IMR-90 (cell line): ENCODE data around the gene OST4. TPM values are rescaled to one million over a fixed set of nuclear protein-coding genes. Genes with fewer than 3 reads are reported as not detected.

Experiments used
- ATAC-seq: fragments of 200-7000 bp; cut with Tn5 transposase; 2 replicates; pipeline ENCODE4 v1.9.1; 2020; ENCODE audit warnings: low read depth, mild to moderate bottlenecking, moderate library complexity
- BruUV-seq: library from RNA; stranded (reverse); fragments of 400-500 nt; replicated peaks from 2 replicates; lab custom pipeline; 2021; lab: Mats Ljungman, UMichigan
- CTCF ChIA-PET: fragments of 300-600 bp; formaldehyde crosslinking; extraction: SDS; loops from one replicate; lab custom pipeline; 2021; ENCODE audit warnings: antibody characterized with exemption; lab: Yijun Ruan, JAX
- POLR2A ChIA-PET: fragments of 300-600 bp; sonication (Branson Sonifier 250); formaldehyde crosslinking; loops from one replicate; lab custom pipeline; 2022; ENCODE audit warnings: antibody characterized with exemption; ENCODE audit not compliant: unreplicated experiment; lab: Charles Lee
- DNase-seq: peaks from one replicate; pipeline ENCODE4 v3.0.0; 2013
- H2AFZ ChIP-seq: replicated peaks from 2 replicates; pipeline ENCODE3; 2013; ENCODE audit warnings: low read length, mild to moderate bottlenecking; ENCODE audit not compliant: poor library complexity
- H2AK5ac ChIP-seq: 2 replicates; pipeline ENCODE4 v1.6.1; 2013; ENCODE audit warnings: low read depth, low read length, inconsistent platforms
- H2AK9ac ChIP-seq: replicated peaks from 2 replicates; pipeline ENCODE3; 2013; ENCODE audit warnings: mild to moderate bottlenecking, low read depth, low read length, moderate library complexity; ENCODE audit not compliant: poor library complexity
- H2BK120ac ChIP-seq: 2 replicates; pipeline ENCODE4 v1.6.1; 2013; ENCODE audit warnings: low read depth, low read length, inconsistent platforms
- H2BK15ac ChIP-seq: 3 replicates; pipeline ENCODE4 v1.6.1; 2013; ENCODE audit warnings: low read depth, low read length, inconsistent platforms
- H2BK20ac ChIP-seq: 2 replicates; pipeline ENCODE4 v1.6.1; 2013; ENCODE audit warnings: low read depth, mild to moderate bottlenecking, inconsistent platforms, low read length, moderate library complexity
- H2BK5ac ChIP-seq: 2 replicates; pipeline ENCODE4 v1.6.1; 2013; ENCODE audit warnings: mild to moderate bottlenecking, low read depth, low read length, inconsistent platforms; ENCODE audit not compliant: poor library complexity, severe bottlenecking
- H3K14ac ChIP-seq: replicated peaks from 2 replicates; pipeline ENCODE4 v1.6.1; 2013; ENCODE audit warnings: low read depth, low read length, inconsistent platforms
- H3K18ac ChIP-seq: 2 replicates; pipeline ENCODE4 v1.6.1; 2013; ENCODE audit warnings: low read depth, low read length, control low read depth
- H3K23ac ChIP-seq: 2 replicates; pipeline ENCODE4 v1.6.1; 2013; ENCODE audit warnings: low read depth, low read length, inconsistent platforms
- H3K27ac ChIP-seq: 2 replicates; pipeline ENCODE4 v1.5.1; 2013; ENCODE audit warnings: mild to moderate bottlenecking, control low read depth, low read length; ENCODE audit not compliant: insufficient read depth
- H3K27me3 ChIP-seq: 2 replicates; pipeline ENCODE4 v1.6.1; 2013; ENCODE audit warnings: low read length; ENCODE audit not compliant: control insufficient read depth, insufficient read depth
- H3K36me3 ChIP-seq: 2 replicates; pipeline ENCODE4 v1.6.1; 2013; ENCODE audit warnings: low read length, mixed read lengths; ENCODE audit not compliant: control insufficient read depth, insufficient read depth
- H3K4ac ChIP-seq: 2 replicates; pipeline ENCODE4 v1.6.1; 2013; ENCODE audit warnings: low read depth, low read length, inconsistent platforms
- H3K4me1 ChIP-seq: 2 replicates; pipeline ENCODE4 v1.6.1; 2013; ENCODE audit warnings: low read length, mixed read lengths; ENCODE audit not compliant: control insufficient read depth, insufficient read depth
- H3K4me2 ChIP-seq: 2 replicates; pipeline ENCODE4 v1.6.1; 2013; ENCODE audit warnings: low read depth, mild to moderate bottlenecking, control low read depth, low read length, moderate library complexity
- H3K4me3 ChIP-seq: 2 replicates; pipeline ENCODE4 v1.5.1; 2013; ENCODE audit warnings: low read depth, mild to moderate bottlenecking, control low read depth, low read length, moderate library complexity; ENCODE audit not compliant: insufficient read depth
- H3K56ac ChIP-seq: 2 replicates; pipeline ENCODE4 v1.6.1; 2013; ENCODE audit warnings: low read length, inconsistent platforms; ENCODE audit not compliant: insufficient read depth; ENCODE audit errors: extremely low read depth
- H3K79me1 ChIP-seq, 2 experiments: 2 replicates each; pipeline ENCODE4 v1.6.1; 2013; ENCODE audit warnings: low read length in 2 of 2, inconsistent platforms in 1 of 2, low read depth in 1 of 2
- H3K9ac ChIP-seq: 2 replicates; pipeline ENCODE4 v1.6.1; 2013; ENCODE audit warnings: low read depth, low read length, control low read depth
- H3K9me1 ChIP-seq: 2 replicates; pipeline ENCODE4 v1.6.1; 2013; ENCODE audit warnings: low read length, inconsistent platforms; ENCODE audit not compliant: insufficient read depth
- H3K9me3 ChIP-seq: 2 replicates; pipeline ENCODE4 v1.6.1; 2013; ENCODE audit warnings: low read length; ENCODE audit not compliant: control insufficient read depth, insufficient read depth
- H4K20me1 ChIP-seq: 2 replicates; pipeline ENCODE4 v1.6.1; 2013; ENCODE audit warnings: low read length, inconsistent platforms; ENCODE audit not compliant: insufficient read depth
- H4K5ac ChIP-seq: 2 replicates; pipeline ENCODE4 v1.6.1; 2013; ENCODE audit warnings: mild to moderate bottlenecking, low read depth, low read length, control low read depth
- H4K8ac ChIP-seq, 2 experiments: 2 replicates each; pipeline ENCODE4 v1.6.1; 2013; ENCODE audit warnings: low read depth in 2 of 2, low read length in 2 of 2, control low read depth in 1 of 2, inconsistent platforms in 1 of 2
- H4K91ac ChIP-seq: 2 replicates; pipeline ENCODE4 v1.6.1; 2013; ENCODE audit warnings: low read depth, low read length, inconsistent platforms; ENCODE audit not compliant: insufficient read depth
- BHLHE40 ChIP-seq: fragments of 150-350 bp; IDR thresholded peaks from 2 replicates; pipeline ENCODE4 v1.6.1; 2016; ENCODE audit warnings: mild to moderate bottlenecking, low read depth, low read length
- CHD1 ChIP-seq: IDR thresholded peaks from 2 replicates; pipeline ENCODE4 v1.6.1; 2012; ENCODE audit warnings: low read depth, low read length, improper control_type of control experiment
- CTCF ChIP-seq: conservative IDR thresholded peaks from 2 replicates; pipeline ENCODE4 v1.5.1; 2012; ENCODE audit warnings: mild to moderate bottlenecking, low read depth, low read length, improper control_type of control experiment
- ELK1 ChIP-seq: fragments of 150-350 bp; IDR thresholded peaks from 2 replicates; pipeline ENCODE4 v1.6.1; 2016; ENCODE audit warnings: low read depth, mild to moderate bottlenecking, low read length, moderate library complexity, borderline replicate concordance
- FOS ChIP-seq: fragments of 150-350 bp; IDR thresholded peaks from 2 replicates; pipeline ENCODE4 v1.6.1; 2016; ENCODE audit warnings: low read depth, low read length
- MAFK ChIP-seq: IDR thresholded peaks from 2 replicates; pipeline ENCODE4 v1.6.1; 2012; ENCODE audit warnings: low read depth, low read length, improper control_type of control experiment
- MAZ ChIP-seq: IDR thresholded peaks from 2 replicates; pipeline ENCODE4 v1.6.1; 2012; ENCODE audit warnings: low read depth, mild to moderate bottlenecking, low read length, improper control_type of control experiment, moderate library complexity, borderline replicate concordance
- MXI1 ChIP-seq: IDR thresholded peaks from 2 replicates; pipeline ENCODE4 v1.6.1; 2012; ENCODE audit warnings: low read depth, mild to moderate bottlenecking, low read length, moderate library complexity, borderline replicate concordance
- NFE2L2 ChIP-seq: fragments of 150-350 bp; IDR thresholded peaks from 2 replicates; pipeline ENCODE4 v1.6.1; 2016; ENCODE audit warnings: low read depth, mild to moderate bottlenecking, low read length
- POLR2A ChIP-seq: IDR thresholded peaks from 2 replicates; pipeline ENCODE4 v1.6.1; 2012; ENCODE audit warnings: mild to moderate bottlenecking, low read depth, low read length
- RAD21 ChIP-seq: IDR thresholded peaks from 2 replicates; pipeline ENCODE4 v1.6.1; 2012; ENCODE audit warnings: low read length, improper control_type of control experiment
- RFX5 ChIP-seq: IDR thresholded peaks from 2 replicates; pipeline ENCODE4 v1.8.0; 2012; ENCODE audit warnings: low read depth, mild to moderate bottlenecking, low read length, moderate library complexity
- SMC3 ChIP-seq: fragments of 150-350 bp; IDR thresholded peaks from 2 replicates; pipeline ENCODE4 v1.6.1; 2016; ENCODE audit warnings: low read depth, mild to moderate bottlenecking, antibody characterized with exemption, low read length, moderate library complexity
- USF2 ChIP-seq: fragments of 150-350 bp; IDR thresholded peaks from 2 replicates; pipeline ENCODE4 v1.6.1; 2017; ENCODE audit warnings: mild to moderate bottlenecking, antibody characterized with exemption, low read length, low read depth
- WGBS, 2 experiments: methylation state at CpG; one replicate each; pipeline versions ENCODE4 v1.1.5 to v1.1.7; 2013; ENCODE audit warnings: missing lambda C conversion rate in 2 of 2; ENCODE audit not compliant: insufficient read length in 1 of 2; ENCODE audit errors: extremely low coverage in 2 of 2; 5-methylcytosine and 5-hydroxymethylcytosine counted together
- dilution Hi-C: fragments of 300-500 bp; cut with HindIII; formaldehyde crosslinking; loops from one replicate; pipeline ENCODE4 v1.14.3; 2018; ENCODE audit warnings: low sequenced_read_pairs; ENCODE audit not compliant: unreplicated experiment
- in situ Hi-C: fragments of 300-500 bp; cut with MboI; formaldehyde crosslinking; loops from 3 replicates; pipeline ENCODE4 v1.14.3; 2019; ENCODE audit warnings: low sequenced_read_pairs, inconsistent platforms, mixed read lengths
- intact Hi-C: fragments of 100-400 bp; cut with micrococcal nuclease; formaldehyde crosslinking; loops from 2 replicates; pipeline ENCODE4 v1.10.0; 2022
- polyA plus RNA-seq, 3 experiments: library from polyadenylated mRNA; depleted of rRNA; stranded (reverse); fragments of >200 nt; gene quantifications; 2 replicates each; pipeline ENCODE4 v1.2.3, GENCODE V29; 2012; ENCODE audit warnings: low replicate concordance in 1 of 3
- total RNA-seq: library from RNA; depleted of rRNA; stranded (reverse); fragments of >200 nt; gene quantifications from 2 replicates; pipeline ENCODE4 v1.2.3, GENCODE V29; 2012

Gene OST4
- total and polyA plus RNA-seq, 2 of the 4 experiments (the other 2 are of a cell fraction): 386 to 806 TPM

GRCh38 chr2:27100036-27100435 is 28.6 kb upstream of the OST4 start:
- intact Hi-C loops (no loop called here), in situ Hi-C loops (loop anchor here (5.0 kb wide), 1 partner anchor 97 kb away; no protein-coding TSS in a partner anchor), dilution Hi-C loops (no loop called here)
- H3K27me3 ChIP-seq: peaks cover 28% of the 10 kb centered on the region
- no peaks in the 10 kb centered on the region for H3K9me3 ChIP-seq
- TF ChIP-seq SMC3: no peak
- no peak for TF ChIP-seq MAFK
- TF ChIP-seq FOS: no peak
- TF ChIP-seq NFE2L2: no peak
- TF ChIP-seq CHD1: no peak
- no peak for TF ChIP-seq ELK1
- TF ChIP-seq BHLHE40: no peak
- no peak for TF ChIP-seq CTCF
- no peak for TF ChIP-seq RAD21
- TF ChIP-seq RFX5: no peak
- no peak for TF ChIP-seq POLR2A
- TF ChIP-seq MAZ: no peak
- TF ChIP-seq MXI1: no peak
- no peak for TF ChIP-seq USF2
- no peaks in the 10 kb centered on the region for H4K20me1 ChIP-seq
- H3K23ac ChIP-seq: no peak overlapping the region
- H2BK20ac ChIP-seq: no peak overlapping the region
- H4K91ac ChIP-seq: no peak overlapping the region
- peaks cover 7% of the 10 kb centered on the region; the same call in 1 of the 2 replicates for H3K9me1 ChIP-seq
- H3K79me1 ChIP-seq: no peaks in the 10 kb centered on the region
- 71% methylated on average over 3 of the region's 10 CpGs; no CpG with 5 or more reads in 1 of the 2 experiments for WGBS, 2 experiments
- H3K4me2 ChIP-seq: no peak overlapping the region
- CTCF ChIA-PET: interaction anchor here (0.8 to 1.7 kb wide), 3 partner anchors 91 to 203 kb away, joined by 3 to 4 read pairs (median 3); no protein-coding TSS in a partner anchor
- BruUV-seq: no TSS peak
- POLR2A ChIA-PET: no interaction called here
- no peak overlapping the region for H3K27ac ChIP-seq
- no peak overlapping the region for H2AK5ac ChIP-seq
- no peak overlapping the region for H2BK5ac ChIP-seq
- no peak overlapping the region for H2BK120ac ChIP-seq
- no peak overlapping the region for H3K4me3 ChIP-seq
- H4K5ac ChIP-seq: no peak overlapping the region
- no peak overlapping the region for H2AFZ ChIP-seq
- H4K8ac ChIP-seq: no peak overlapping the region
- H3K18ac ChIP-seq: no peak overlapping the region
- DNase-seq (no peak), ATAC-seq (no peak)
- no peak overlapping the region for H3K9ac ChIP-seq
- no peak overlapping the region for H2AK9ac ChIP-seq
- no peak overlapping the region for H3K56ac ChIP-seq
- H2BK15ac ChIP-seq: no peak overlapping the region
- H3K4me1 ChIP-seq: 0 out of 2 replicates have a peak, but pooled peaks cover 3% of the 10 kb centered on the region
- no peaks in the 10 kb centered on the region for H3K36me3 ChIP-seq
- no peak overlapping the region for H3K14ac ChIP-seq
- H3K4ac ChIP-seq: no peak overlapping the region
